Lower leg skin (tissue), 3 donors: Measurements from ENCODE around the gene KRTAP13-2.

Source experiments
- POLR2A ChIP-seq, 2 donors: fragments of 450-650 bp; IDR thresholded peaks; one replicate each; pipeline ENCODE4 v1.6.1; 2016 to 2017; ENCODE audit warnings: antibody characterized with exemption in 2 of 2, mild to moderate bottlenecking in 1 of 2, moderate library complexity in 1 of 2
- TF ChIP-seq, protein P1 (sequence below), 3 donors: fragments of 450-650 bp; IDR thresholded peaks; one replicate each; pipeline ENCODE4 v1.5.1; 2016; ENCODE audit warnings: antibody characterized with exemption in 3 of 3, mild to moderate bottlenecking in 3 of 3, moderate library complexity in 2 of 3

DNA sequence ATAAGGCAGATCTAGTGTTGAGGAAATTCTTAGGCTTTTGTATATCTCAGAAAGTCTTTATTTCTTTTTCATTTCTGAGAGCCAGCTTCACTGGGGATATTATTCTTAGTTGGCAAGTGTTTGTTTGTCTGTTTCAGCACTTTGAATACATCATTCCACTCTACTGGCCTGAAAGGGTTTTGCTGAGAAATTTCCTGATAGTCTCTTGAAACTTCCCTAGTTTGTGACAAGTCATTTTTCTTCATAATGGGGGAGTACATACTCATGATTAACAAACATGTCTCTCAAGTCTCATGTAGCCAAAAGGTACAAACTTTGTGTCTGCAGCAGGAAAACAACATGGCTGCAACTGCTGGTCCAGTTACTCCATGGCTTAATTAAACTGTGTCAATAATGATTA, 45.7 kb downstream of the KRTAP13-2 start:
- TF ChIP-seq, protein P1, sequence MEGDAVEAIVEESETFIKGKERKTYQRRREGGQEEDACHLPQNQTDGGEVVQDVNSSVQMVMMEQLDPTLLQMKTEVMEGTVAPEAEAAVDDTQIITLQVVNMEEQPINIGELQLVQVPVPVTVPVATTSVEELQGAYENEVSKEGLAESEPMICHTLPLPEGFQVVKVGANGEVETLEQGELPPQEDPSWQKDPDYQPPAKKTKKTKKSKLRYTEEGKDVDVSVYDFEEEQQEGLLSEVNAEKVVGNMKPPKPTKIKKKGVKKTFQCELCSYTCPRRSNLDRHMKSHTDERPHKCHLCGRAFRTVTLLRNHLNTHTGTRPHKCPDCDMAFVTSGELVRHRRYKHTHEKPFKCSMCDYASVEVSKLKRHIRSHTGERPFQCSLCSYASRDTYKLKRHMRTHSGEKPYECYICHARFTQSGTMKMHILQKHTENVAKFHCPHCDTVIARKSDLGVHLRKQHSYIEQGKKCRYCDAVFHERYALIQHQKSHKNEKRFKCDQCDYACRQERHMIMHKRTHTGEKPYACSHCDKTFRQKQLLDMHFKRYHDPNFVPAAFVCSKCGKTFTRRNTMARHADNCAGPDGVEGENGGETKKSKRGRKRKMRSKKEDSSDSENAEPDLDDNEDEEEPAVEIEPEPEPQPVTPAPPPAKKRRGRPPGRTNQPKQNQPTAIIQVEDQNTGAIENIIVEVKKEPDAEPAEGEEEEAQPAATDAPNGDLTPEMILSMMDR (IDR thresholded peaks at IDR 0.05): no peak
- TF ChIP-seq POLR2A (IDR thresholded peaks at IDR 0.05): no peak
